CD4-positive, alpha-beta T cell (primary cell): Measurements from ENCODE around the gene PIGX. TPM values are rescaled to one million over a fixed set of nuclear protein-coding genes. Genes with fewer than 3 reads are reported as not detected.

ENCODE experiments used
- ATAC-seq: fragments of 200-7000 bp; cut with Tn5 transposase; one replicate; pipeline ENCODE4 v1.10.0; 2022; ENCODE audit warnings: mild to moderate bottlenecking; ENCODE audit not compliant: poor library complexity
- CTCF ChIA-PET: fragments of 350-600 bp; sonication (Branson Sonifier 250); formaldehyde crosslinking; loops from one replicate; lab custom pipeline; 2021; ENCODE audit warnings: antibody characterized with exemption, inconsistent platforms; lab: Charles Lee
- POLR2A ChIA-PET: fragments of 350-600 bp; sonication (Branson Sonifier 250); formaldehyde crosslinking; loops from one replicate; lab custom pipeline; 2021; ENCODE audit warnings: antibody characterized with exemption, inconsistent platforms; lab: Charles Lee
- DNase-seq, 14 experiments: peaks; one replicate each; pipeline ENCODE4 v3.0.0-alpha.2; 2013 to 2020; ENCODE audit warnings: mixed read lengths in 2 of 14
- H3K27ac ChIP-seq, 2 donors: one replicate each; pipeline versions ENCODE4 v1.5.1 to v1.7.0; 2013; ENCODE audit warnings: low read length in 2 of 2, low read depth in 1 of 2, mild to moderate bottlenecking in 1 of 2
- H3K27me3 ChIP-seq, 2 experiments: 1 replicate in 1 of 2; 2 replicates in 1 of 2; pipeline versions ENCODE4 v1.6.1 to v1.7.0; 2013; ENCODE audit warnings: low read length in 2 of 2, control low read depth in 1 of 2, mild to moderate bottlenecking in 1 of 2, moderate library complexity in 1 of 2; ENCODE audit not compliant: insufficient read depth in 2 of 2, control insufficient read depth in 1 of 2
- H3K36me3 ChIP-seq: one replicate; pipeline ENCODE4 v1.6.1; 2013; ENCODE audit warnings: low read length, control low read depth; ENCODE audit not compliant: insufficient read depth
- H3K4me1 ChIP-seq: one replicate; pipeline ENCODE4 v1.6.1; 2013; ENCODE audit warnings: low read length, control low read depth; ENCODE audit not compliant: insufficient read depth
- H3K4me3 ChIP-seq: one replicate; pipeline ENCODE4 v1.5.1; 2013; ENCODE audit warnings: mild to moderate bottlenecking, low read length, moderate library complexity
- H3K9me3 ChIP-seq, 2 experiments: 1 replicate in 1 of 2; 2 replicates in 1 of 2; pipeline versions ENCODE4 v1.6.1 to v1.7.0; 2013; ENCODE audit warnings: low read length in 2 of 2, mild to moderate bottlenecking in 2 of 2, control low read depth in 1 of 2, moderate library complexity in 1 of 2; ENCODE audit not compliant: control insufficient read depth in 1 of 2, insufficient read depth in 1 of 2
- H3K27ac Mint-ChIP-seq: one replicate; pipeline ENCODE4 v1.8.0; 2020; ENCODE audit warnings: mixed read lengths
- H3K27me3 Mint-ChIP-seq: one replicate; pipeline ENCODE4 v1.8.0; 2021; ENCODE audit warnings: mixed read lengths
- H3K36me3 Mint-ChIP-seq: one replicate; pipeline ENCODE4 v1.8.0; 2021; ENCODE audit warnings: low read depth, mixed read lengths
- H3K4me1 Mint-ChIP-seq: one replicate; pipeline ENCODE4 v1.8.0; 2021; ENCODE audit warnings: low read depth, mixed read lengths
- H3K4me3 Mint-ChIP-seq: one replicate; pipeline ENCODE4 v1.8.0; 2020; ENCODE audit warnings: mild to moderate bottlenecking, mixed read lengths
- H3K9me3 Mint-ChIP-seq: one replicate; pipeline ENCODE4 v1.8.0; 2020; ENCODE audit warnings: mixed read lengths
- intact Hi-C, 2 experiments: fragments of 100-400 bp; cut with DNase I in 1 of 2; cut with micrococcal nuclease in 1 of 2; formaldehyde crosslinking; loops; one replicate each; pipeline versions ENCODE4 v1.15.1 to v1.9.0; 2023 to 2025; cut with DNase I, micrococcal nuclease
- total RNA-seq, 174 experiments: library from RNA in 2 of 174; stranded (reverse) in 2 of 174; gene quantifications; one replicate each; pipeline ENCODE4 v1.2.3 and lab custom pipeline; 2021 to 2026
- TF ChIP-seq, protein P1 (sequence below): fragments of 200-600 bp; IDR thresholded peaks from one replicate; pipeline ENCODE4 v1.8.0; 2022; ENCODE audit warnings: antibody characterized with exemption, mild to moderate bottlenecking

The PIGX gene
- total RNA-seq, 2 experiments from 2014 or later: 13.3 to 13.9 TPM

DNA sequence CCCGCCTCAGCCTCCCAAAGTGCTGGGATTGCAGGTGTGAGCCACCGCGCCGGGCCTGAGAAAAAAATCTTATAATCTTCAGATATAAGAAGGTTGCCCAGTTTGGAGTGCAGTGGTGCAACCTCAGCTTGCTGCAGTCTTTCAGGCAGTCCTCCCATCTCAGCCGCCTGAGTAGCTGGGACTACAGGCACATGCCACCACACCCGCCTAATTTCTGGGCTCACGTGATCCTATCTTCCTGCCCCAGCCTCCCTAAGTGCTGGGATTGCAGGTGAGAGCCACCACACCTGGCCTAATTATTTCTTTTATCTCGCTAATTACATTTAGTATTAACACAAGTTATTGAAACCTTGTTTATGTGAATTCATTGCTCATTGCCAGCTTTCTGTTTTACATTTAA, 41.0 kb downstream of the PIGX start:
- peaks cover 58% of the 10 kb centered on the region for H3K4me1 Mint-ChIP-seq
- CTCF ChIA-PET: interaction anchor here (0.6 kb wide), 1 partner anchor 116 kb away, joined by 6 read pairs; no protein-coding TSS in a partner anchor

DNA sequence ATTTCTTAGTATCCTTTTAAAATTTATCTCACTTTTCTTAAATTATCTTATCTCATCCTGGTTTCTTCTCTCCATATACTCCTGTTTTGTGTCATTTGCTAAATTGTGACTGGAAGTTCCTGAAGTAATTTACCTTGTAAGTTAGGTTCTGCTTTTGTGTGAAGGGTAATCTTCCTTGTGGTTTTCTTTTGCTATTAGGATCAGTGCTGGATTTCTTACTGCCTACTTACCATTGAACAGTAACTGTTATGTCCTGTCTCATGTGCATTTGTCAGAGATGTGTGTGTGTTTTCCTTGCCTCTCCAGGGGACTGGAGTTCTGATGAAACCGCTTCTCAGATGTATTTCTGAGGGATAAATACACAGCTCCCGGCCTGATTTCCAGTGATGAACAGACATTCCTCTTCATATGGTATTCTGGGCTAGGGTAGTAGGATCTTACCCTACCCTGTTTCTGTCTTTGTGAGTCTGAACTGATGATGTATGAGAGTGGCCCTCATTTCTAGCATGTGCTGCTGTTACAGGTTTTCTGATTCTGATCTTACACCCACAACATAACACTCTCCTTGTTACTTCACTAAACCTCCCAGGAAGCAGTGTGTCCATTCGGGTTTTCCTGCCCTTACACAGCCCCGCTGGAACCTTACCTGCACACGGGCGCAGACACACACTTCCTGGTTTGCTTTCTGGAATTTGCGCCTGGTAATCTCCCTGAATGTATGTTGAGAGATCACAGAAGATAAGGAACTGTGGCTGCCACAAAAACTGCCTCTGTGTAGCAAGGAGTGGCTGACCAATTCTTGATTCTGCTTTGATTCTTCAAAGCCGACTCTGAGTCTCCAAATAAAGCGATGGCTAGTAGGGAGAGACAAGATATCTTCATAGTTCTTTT, 42.2 kb downstream of the PIGX start:
- peak overlapping the region; percentile 6 for H3K4me3 Mint-ChIP-seq
- Histone ChIP-seq H3K27me3 (no peaks in the 10 kb centered on the region), H3K4me3 (no peak overlapping the region), H3K27ac (peak overlapping the region in 1 of 2 donors; percentile 13), H3K4me1 (peaks cover 17% of the 10 kb centered on the region), H3K9me3 (peaks cover 12 to 15% of the 10 kb centered on the region in 2 experiments), H3K36me3 (peaks cover 23% of the 10 kb centered on the region)
- peaks cover 89% of the 10 kb centered on the region for H3K36me3 Mint-ChIP-seq
- ChIA-PET POLR2A (no interaction called here), CTCF (no interaction called here)
- intact Hi-C loops: loop anchor here in 1 of 2 experiments (5.0 kb wide), 1 partner anchor 42 kb away; the partner anchor contains the start of genes CEP19 and PIGX
- H3K27ac Mint-ChIP-seq: peak overlapping the region; percentile 32
- peaks cover 4% of the 10 kb centered on the region for H3K9me3 Mint-ChIP-seq
- ATAC-seq (no peak), DNase-seq (no peak)
- H3K4me1 Mint-ChIP-seq: peaks cover 57% of the 10 kb centered on the region
- H3K27me3 Mint-ChIP-seq: no peaks in the 10 kb centered on the region
- TF ChIP-seq, protein P1, sequence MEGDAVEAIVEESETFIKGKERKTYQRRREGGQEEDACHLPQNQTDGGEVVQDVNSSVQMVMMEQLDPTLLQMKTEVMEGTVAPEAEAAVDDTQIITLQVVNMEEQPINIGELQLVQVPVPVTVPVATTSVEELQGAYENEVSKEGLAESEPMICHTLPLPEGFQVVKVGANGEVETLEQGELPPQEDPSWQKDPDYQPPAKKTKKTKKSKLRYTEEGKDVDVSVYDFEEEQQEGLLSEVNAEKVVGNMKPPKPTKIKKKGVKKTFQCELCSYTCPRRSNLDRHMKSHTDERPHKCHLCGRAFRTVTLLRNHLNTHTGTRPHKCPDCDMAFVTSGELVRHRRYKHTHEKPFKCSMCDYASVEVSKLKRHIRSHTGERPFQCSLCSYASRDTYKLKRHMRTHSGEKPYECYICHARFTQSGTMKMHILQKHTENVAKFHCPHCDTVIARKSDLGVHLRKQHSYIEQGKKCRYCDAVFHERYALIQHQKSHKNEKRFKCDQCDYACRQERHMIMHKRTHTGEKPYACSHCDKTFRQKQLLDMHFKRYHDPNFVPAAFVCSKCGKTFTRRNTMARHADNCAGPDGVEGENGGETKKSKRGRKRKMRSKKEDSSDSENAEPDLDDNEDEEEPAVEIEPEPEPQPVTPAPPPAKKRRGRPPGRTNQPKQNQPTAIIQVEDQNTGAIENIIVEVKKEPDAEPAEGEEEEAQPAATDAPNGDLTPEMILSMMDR: no peak

More for the DNA sequence above, 41.0 kb downstream of the PIGX start:
- DNase-seq (no peak), ATAC-seq (no peak)
- POLR2A ChIA-PET: no interaction called here
- Histone ChIP-seq H3K36me3 (peaks cover 29% of the 10 kb centered on the region), H3K4me1 (peaks cover 19% of the 10 kb centered on the region), H3K4me3 (no peak overlapping the region), H3K27ac (no peak overlapping the region), H3K9me3 (peaks cover 12 to 15% of the 10 kb centered on the region in 2 experiments), H3K27me3 (no peaks in the 10 kb centered on the region)
- H3K27me3 Mint-ChIP-seq: no peaks in the 10 kb centered on the region
- peak overlapping the region; percentile 45 for H3K27ac Mint-ChIP-seq
- TF ChIP-seq, protein P1: no peak
- peaks cover 4% of the 10 kb centered on the region for H3K9me3 Mint-ChIP-seq
- intact Hi-C loops: loop anchor here in 1 of 2 experiments (5.0 kb wide), 1 partner anchor 41 kb away; the partner anchor contains the start of genes CEP19 and PIGX
- no peak overlapping the region for H3K4me3 Mint-ChIP-seq
- peaks cover 90% of the 10 kb centered on the region for H3K36me3 Mint-ChIP-seq

DNA sequence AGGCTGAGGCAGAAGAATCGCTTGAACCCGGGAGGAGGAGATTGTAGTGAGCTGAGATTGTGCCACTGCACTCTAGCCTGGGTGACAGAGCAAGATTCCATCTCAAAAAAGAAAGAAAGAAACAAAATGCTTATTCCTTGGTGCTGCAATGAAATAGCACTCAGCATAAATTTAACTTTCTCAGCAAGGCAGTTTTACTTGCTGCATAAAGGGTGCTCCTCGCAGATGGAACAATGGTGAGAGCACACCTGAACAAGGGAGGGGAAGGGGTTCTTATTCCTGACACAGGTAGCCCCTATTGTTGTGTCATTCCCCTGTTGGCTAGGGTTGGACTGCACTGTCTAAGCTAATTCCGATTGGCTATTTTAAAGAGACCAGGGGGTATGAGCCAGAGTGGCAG, 44.6 kb downstream of the PIGX start:
- Mint-ChIP-seq H3K27ac (peak overlapping the region; percentile 28), H3K9me3 (peaks cover 4% of the 10 kb centered on the region), H3K4me1 (peaks cover 48% of the 10 kb centered on the region), H3K4me3 (peak overlapping the region; percentile 2), H3K36me3 (peaks cover 81% of the 10 kb centered on the region), H3K27me3 (no peaks in the 10 kb centered on the region)
- Histone ChIP-seq H3K4me1 (peaks cover 17% of the 10 kb centered on the region), H3K4me3 (no peak overlapping the region), H3K36me3 (peaks cover 24% of the 10 kb centered on the region), H3K27ac (no peak overlapping the region), H3K9me3 (peaks cover 12 to 15% of the 10 kb centered on the region in 2 experiments), H3K27me3 (no peaks in the 10 kb centered on the region)
- CTCF ChIA-PET: no interaction called here
- intact Hi-C loops: no loop called here
- ATAC-seq (no peak), DNase-seq (no peak)
- TF ChIP-seq, protein P1: no peak
- POLR2A ChIA-PET: interaction anchor here (1.3 kb wide), 1 partner anchor 16 kb away, joined by 3 read pairs; no protein-coding TSS in a partner anchor
